Activated CD8-positive, alpha-beta memory T cell treated with anti-CD3 and anti-CD28 coated beads for 1 hour (primary cell): ENCODE data around the gene MT1M.
"Not testable (repeated sequence)": the region's sequence is repeated elsewhere in the genome, so short reads cannot be mapped to it uniquely, and the experiment has no call there.

Experiments used
- DNase-seq, 2 donors: peaks; one replicate each; pipeline ENCODE4 v3.0.0-alpha.2; 2020; ENCODE audit warnings: low read depth in 1 of 2; ENCODE audit errors: extremely low read depth in 1 of 2

The MT1M gene

DNA sequence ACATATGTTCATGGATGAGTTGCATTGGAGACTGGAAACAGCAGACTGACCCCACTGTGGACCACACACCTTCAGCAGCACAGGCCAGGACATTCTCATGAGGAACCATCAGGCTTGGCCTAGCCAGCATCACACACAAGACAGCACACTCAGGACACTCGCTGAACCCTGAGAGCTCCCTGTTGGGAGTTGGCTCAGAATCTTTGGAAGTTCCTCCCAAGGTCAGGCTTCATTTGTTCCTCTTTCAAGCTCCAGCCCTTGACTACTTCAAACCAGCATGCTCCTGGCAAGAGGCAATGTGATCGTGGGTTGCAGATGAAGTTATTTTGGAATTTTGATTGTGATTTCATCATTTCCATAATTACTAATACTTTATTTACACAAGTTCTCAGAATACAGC lies 39.2 kb downstream of the MT1M start:
- DNase-seq = not testable (repeated sequence)

DNA sequence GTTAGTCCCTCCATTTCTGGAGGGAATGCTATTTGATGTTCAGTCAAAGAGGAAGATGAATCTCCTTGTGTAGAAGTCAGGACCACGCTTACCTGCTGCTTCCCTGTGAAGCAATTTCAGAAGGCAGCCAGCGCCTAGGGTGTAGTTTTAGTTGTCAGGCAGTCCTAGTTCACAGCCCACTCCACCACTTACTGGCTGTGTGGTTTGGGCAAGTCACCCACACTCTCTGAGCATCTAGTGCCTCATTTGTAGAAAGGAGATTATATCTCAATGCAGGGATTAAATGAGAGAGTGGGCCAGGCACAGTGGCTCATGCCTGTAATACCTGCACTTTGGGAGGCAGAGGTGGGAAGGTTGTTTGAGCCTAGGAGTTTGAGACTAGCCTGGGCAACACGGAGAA lies 39.7 kb downstream of the MT1M start:
- DNase-seq = not testable (repeated sequence)

DNA sequence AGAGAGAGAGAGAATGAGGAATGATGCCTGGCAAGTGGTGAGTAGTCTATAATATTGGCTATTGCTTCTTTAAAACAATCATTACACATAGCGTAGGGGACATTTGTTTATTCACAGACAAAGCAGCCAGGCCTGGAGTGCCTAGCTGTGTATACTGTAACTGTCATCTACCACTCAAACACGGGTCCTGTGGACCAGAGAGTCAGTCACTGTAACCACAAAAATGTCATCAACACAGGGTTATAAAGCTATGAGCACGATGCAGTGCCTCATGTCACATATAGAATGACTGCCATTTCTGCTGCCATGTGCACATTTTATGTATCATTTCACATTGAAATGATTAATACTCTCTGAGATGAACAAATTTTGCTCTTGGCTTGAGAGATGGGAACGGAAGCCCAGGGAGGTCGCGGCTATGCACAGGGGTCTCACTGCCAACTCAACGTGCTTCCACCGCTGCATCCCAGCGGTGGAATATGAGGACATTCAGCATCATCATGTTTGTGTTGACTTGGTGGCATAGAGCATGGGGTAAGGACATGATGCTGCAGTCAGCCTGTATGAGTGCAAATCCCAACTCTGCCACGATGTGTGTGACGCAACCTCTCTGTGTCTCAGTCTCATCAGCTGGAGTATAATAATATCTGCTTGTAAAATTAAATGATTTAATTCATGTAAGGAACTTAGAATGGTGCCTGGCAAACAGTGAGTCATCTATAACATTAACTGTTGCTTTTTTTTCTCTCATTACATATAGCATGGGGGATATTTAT lies 40.5 kb downstream of the MT1M start:
- DNase-seq = no peak

DNA sequence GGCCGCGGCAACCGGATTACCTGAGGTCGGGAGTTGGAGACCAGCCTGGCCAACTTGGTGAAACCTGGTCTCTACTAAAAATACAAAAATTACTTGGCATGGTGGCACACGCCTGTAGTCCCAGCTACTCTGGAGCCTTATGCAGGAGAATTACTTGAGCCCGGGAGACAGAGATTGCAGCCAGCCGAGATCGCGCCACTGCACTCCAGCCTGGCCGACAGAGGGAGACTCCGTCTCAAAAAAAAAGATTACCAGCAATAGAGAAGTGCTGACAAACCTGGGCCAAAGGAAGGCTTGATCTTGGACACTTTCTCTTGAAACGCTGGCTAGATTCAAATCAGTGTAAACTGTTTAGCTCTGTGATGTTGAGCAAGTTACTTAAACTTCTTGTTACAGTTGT lies 41.5 kb downstream of the MT1M start:
- no peak for DNase-seq

DNA sequence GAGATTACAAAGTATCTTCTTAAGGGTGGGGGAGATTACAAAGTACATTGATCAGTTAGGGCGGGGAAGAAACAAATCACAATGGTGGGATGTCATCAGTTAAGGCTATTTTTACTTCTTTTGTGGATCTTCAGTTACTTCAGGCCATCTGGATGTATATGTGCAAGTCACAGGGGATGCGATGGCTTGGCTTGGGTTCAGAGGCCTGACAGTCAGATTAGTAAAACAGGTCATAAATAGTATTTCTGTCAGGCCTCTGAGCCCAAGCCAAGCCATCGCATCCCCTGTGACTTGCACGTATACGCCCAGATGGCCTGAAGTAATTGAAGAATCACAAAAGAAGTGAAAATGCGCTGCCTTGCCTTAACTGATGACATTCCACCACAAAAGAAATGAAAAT lies 42.1 kb downstream of the MT1M start:
- not testable (repeated sequence) for DNase-seq

DNA sequence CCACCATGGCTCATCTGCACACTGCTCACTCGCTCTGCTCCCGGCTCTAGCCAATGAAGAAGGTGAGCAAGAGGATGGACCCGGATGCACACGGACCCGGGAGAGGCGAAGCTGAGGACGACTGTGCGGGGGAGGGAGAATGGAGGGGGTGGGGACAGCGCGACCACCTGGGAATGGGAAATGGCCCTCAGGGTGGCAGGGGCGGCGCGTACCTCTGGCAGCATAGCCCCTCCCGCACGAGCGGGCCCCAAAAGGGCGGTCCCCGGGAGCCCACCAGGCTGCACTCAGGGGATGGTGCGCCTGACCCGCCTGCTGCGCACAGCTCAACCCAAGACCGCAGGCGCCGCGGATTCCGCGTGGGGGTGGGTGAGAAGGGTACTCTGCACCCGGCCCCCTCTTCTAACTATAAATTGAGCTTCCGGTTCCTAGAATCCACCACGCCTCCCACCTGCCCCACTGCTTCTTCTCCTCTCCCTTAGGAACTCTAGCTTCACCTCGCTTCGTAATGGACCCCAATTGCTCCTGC lies 43.3 kb downstream of the MT1M start:
- no peak for DNase-seq

DNA sequence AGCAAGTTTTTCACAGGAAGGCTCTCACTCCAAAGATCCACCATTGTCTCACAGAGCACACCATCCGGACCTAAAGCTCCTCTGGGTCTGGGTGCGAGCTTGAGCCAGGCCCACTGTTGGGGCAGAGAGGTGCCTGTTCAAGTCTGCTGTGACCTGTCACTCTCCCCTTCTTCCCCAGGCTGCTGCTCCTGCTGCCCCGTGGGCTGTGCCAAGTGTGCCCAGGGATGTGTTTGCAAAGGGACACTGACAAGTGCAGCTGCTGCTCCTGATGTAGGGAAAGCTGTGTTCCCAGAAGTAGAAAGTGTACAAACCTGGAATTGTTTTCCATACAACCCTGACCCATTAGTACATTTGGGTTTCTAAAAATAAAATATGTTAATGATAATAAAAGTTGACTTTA lies 45.0 kb downstream of the MT1M start:
- DNase-seq = no peak

DNA sequence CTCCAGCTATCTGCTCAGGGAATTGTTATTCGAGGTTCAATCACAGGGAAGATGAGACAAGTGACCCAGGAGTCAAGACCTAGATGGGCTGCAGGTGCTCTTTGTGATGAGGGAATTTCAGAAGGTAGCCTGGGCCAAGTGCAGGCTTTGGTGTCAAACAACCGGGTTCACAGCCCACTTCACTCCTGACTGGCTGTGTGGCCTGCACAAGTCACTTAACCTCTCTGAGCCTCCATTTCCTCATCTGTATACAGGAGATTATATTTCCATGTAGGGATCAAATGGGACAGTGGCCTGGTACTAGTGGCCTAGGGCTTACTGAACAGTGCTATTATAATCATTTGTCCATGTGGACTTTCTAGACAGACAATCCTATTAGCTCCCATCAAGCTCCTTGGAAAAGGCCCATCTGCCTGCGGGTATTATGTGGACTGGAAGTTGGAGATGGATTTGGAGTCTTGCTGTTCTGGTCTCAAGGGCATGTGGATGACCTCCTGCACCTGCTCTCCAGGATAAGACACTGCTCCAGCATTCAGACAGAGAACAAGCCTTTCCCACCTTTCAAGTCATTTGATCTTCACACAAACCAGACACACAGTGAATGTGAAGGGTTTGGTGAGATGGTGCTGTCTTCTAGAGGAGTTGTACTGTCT lies 46.7 kb downstream of the MT1M start:
- no peak for DNase-seq

DNA sequence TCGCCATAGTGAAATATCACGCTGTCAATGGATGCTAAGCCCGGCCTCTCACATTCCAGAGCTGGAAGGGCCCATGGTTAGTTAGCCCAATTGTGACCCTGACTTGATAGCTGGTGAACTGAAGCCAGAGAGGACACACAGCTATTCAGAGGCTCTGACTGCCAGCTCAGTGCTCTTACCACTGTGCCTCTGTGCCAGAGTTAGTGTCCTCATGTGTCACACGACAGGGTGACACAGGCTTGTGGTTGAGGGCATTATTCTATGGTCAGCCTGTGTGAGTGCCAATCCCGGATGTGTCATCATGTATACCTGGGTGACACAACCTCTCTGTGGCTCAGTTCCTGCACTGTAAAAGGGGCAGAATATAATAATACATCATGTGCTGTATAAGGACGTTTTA lies 47.4 kb downstream of the MT1M start:
- DNase-seq = no peak

DNA sequence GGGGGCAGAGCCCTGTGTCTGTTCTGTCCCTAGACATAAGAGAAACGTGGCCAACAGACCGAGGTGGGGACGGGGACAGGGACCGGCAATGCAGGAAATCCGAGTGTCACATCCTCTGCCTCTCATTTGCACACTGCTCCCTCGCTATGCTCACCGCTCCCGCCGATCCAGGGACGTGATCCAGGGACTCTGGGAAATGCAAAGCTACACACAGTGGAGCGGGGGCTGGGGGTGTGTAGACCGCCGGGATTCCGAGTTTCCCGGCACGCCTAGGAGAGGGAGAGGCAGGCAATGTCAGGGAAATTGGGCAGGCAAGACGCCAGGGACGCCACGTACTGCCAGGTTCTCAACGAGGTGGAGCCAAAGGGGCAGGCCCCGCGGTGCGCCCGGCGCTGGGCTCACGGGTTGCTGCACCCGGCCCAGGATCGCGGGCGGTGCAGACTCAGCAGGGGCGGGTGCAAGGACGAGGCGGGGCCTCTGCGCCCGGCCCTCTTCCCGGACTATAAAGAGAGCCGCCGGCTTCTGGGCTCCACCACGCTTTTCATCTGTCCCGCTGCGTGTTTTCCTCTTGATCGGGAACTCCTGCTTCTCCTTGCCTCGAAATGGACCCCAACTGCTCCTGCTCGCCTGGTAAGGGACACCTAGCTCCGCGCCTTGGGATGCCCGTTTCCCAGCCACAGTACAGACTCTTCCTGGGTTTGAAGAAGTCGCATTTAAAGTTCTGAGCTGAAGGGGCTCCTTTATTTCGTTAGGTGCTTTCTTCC lies 49.7 kb downstream of the MT1M start, which contains the start of gene MT1X:
MT1X (plus strand) TSS at position 532 of the 764 bp plus-strand sequence; CDS start at position 603, 71 bp downstream.
- peak; percentile 66 to 83 for DNase-seq

DNA sequence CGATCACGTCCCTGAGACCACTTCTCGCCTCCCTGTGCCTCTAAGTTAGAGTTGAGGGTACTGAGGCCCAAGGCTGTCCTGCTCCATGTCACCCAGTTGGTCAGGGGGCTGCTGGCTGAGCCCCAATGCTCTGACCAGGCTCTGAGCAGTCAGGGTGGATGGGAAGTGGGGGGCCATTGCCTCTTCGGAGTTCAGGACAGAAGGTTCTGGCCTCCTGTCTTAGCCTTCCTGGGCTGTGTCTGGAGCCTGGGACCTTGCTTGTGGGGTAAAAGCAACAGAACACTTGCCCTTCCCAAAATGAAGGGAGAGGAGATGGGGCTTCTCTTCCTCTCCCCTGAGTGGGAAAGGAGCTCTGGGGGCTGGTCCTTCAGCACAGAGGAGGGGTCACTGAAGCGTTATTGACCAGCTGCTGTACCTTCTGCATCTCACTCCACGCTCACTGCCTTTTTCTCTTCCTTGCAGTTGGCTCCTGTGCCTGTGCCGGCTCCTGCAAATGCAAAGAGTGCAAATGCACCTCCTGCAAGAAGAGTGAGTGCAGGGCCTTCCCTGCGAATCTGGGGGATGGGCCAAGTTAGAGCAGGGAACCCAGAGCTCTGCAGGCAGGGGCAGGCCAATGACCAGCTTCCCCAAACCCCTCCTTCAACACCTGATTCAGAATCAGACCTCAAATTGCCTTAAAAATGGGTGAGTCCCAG lies 50.4 kb downstream of the MT1M start:
- DNase-seq = no peak
